Transverse colon (tissue), 4 donors: ENCODE data around the gene BZW1. TPM values are rescaled to one million over a fixed set of nuclear protein-coding genes. Genes with fewer than 3 reads are reported as not detected.
A peak's percentile ranks its signal among the peaks of the same experiment; 100 is the strongest.

Experiments
- DNase-seq: peaks from one replicate; pipeline ENCODE4 v3.0.0-alpha.2; 2019
- H3K27ac ChIP-seq, 4 donors: fragments of 200-600 bp; sonication (generic); 2 replicates each; pipeline ENCODE4 v1.5.1; 2016 to 2018; ENCODE audit warnings: inconsistent platforms in 4 of 4
- H3K27me3 ChIP-seq: fragments of 200-600 bp; sonication (generic); 2 replicates; pipeline ENCODE4 v1.5.1; 2017; ENCODE audit warnings: inconsistent platforms
- H3K36me3 ChIP-seq, 4 donors: fragments of 200-600 bp; sonication (generic); 2 replicates each; pipeline ENCODE4 v1.5.1; 2017 to 2019; ENCODE audit warnings: inconsistent platforms in 4 of 4
- H3K4me1 ChIP-seq, 4 donors: fragments of 200-600 bp; sonication (generic); 2 replicates each; pipeline ENCODE4 v1.5.1; 2017 to 2020; ENCODE audit warnings: inconsistent platforms in 4 of 4
- H3K4me3 ChIP-seq, 4 donors: fragments of 200-600 bp; sonication (generic); 1 replicate in 1 of 4; 2 replicates in 3 of 4; pipeline versions ENCODE4 v1.5.1 to v1.6.1; 2017 to 2019; ENCODE audit warnings: inconsistent platforms in 4 of 4
- H3K9me3 ChIP-seq, 2 donors: fragments of 200-600 bp; sonication (generic); 2 replicates each; pipeline ENCODE4 v1.5.1; 2017 to 2019; ENCODE audit warnings: inconsistent platforms in 2 of 2
- CTCF ChIP-seq, 5 experiments: fragments of 200-600 bp in 3 of 5; fragments of 450-650 bp in 2 of 5; sonication (generic) in 3 of 5; IDR thresholded peaks; 1 replicate in 2 of 5; 2 replicates in 3 of 5; pipeline ENCODE4 v1.5.1; 2016 to 2017; ENCODE audit warnings: antibody characterized with exemption in 5 of 5, inconsistent platforms in 3 of 5, mild to moderate bottlenecking in 2 of 5, moderate library complexity in 1 of 5
- EP300 ChIP-seq: sonication (generic); formaldehyde crosslinking; IDR thresholded peaks from one replicate; pipeline ENCODE4 v1.6.1; 2017; ENCODE audit warnings: antibody characterized with exemption, low read depth
- POLR2A ChIP-seq: fragments of 450-650 bp; IDR thresholded peaks from one replicate; pipeline ENCODE4 v1.6.1; 2016; ENCODE audit warnings: antibody characterized with exemption, mild to moderate bottlenecking, moderate library complexity
- POLR2AphosphoS5 ChIP-seq, 3 donors: sonication (generic); formaldehyde crosslinking; IDR thresholded peaks; one replicate each; pipeline ENCODE4 v1.6.1; 2016; ENCODE audit warnings: antibody characterized with exemption in 3 of 3
- WGBS, 2 donors: methylation state at CpG; one replicate each; pipeline ENCODE4 v1.1.5; 2018; ENCODE audit warnings: low coverage in 1 of 2; 5-methylcytosine and 5-hydroxymethylcytosine counted together
- in situ Hi-C, 4 donors: fragments of 200-750 bp; cut with MboI; loops; one replicate each; pipeline versions ENCODE4 v1.15.0 to v1.15.1; 2017; ENCODE audit warnings: low sequenced_read_pairs in 3 of 4, low pct_ligation_motif_present in 1 of 4, low pct_unique_long_range_greater_than_20kb in 1 of 4
- intact Hi-C: fragments of 100-400 bp; cut with DNase I; formaldehyde crosslinking; loops from one replicate; pipeline ENCODE4 v1.15.1; 2023; ENCODE audit warnings: low total_unique reads
- total RNA-seq, 4 donors: library from RNA; depleted of rRNA; stranded (reverse); fragments of >200 nt; gene quantifications; one replicate each; pipeline ENCODE4 v1.1.0, GENCODE V29; 2016

BZW1 gene
- total RNA-seq, 4 donors from 2014 or later, result 17.1 to 167 (median 110) TPM

- Histone ChIP-seq H3K36me3 (peaks cover 0 to 89% (median 41%) of the 10 kb centered on the region in 4 donors), H3K9me3 (no peaks in the 10 kb centered on the region), H3K27me3 (no peaks in the 10 kb centered on the region), H3K4me1 (peaks cover 8 to 40% (median 25%) of the 10 kb centered on the region in 4 donors), H3K4me3 (no peak overlapping the region), H3K27ac (no peak overlapping the region)
- TF ChIP-seq EP300 (no peak), POLR2A (no peak)
- no peak for DNase-seq
- WGBS, 2 donors, result 75 to 82% methylated on average over 2 to 8 of the region's 8 CpGs
- intact Hi-C loops, result no loop called here
- in situ Hi-C loops, result loop anchor here in 1 of 4 donors (25.0 kb wide), 1 partner anchor 545 kb away; the partner anchor contains the start of gene SPATS2L
Measured at GRCh38 chr2:200856806-200857205, 45.1 kb downstream of the BZW1 start.

- in situ Hi-C loops (loop anchor here in 2 of 4 donors (10.0 to 25.0 kb wide), 2 partner anchors 45 to 548 kb away; partner anchors contain the start of genes BZW1 (in 1 of the 2) and SPATS2L (in 1 of the 2)), intact Hi-C loops (no loop called here)
- Histone ChIP-seq H3K36me3 (peaks cover 0 to 55% (median 24%) of the 10 kb centered on the region in 4 donors), H3K27ac (peak overlapping the region; percentile 98 to 100 (median 99)), H3K4me1 (peaks cover 11 to 50% (median 30%) of the 10 kb centered on the region in 4 donors), H3K27me3 (no peaks in the 10 kb centered on the region), H3K9me3 (no peaks in the 10 kb centered on the region), H3K4me3 (peak overlapping the region in 2 of 4 donors; percentile 1 to 73)
- no peak for TF ChIP-seq EP300
- no peak for TF ChIP-seq POLR2AphosphoS5 (IDR thresholded peaks at IDR 0.05)
- no peak for TF ChIP-seq POLR2A
- no peak for TF ChIP-seq CTCF (IDR thresholded peaks at IDR 0.05)
- 28 to 39% methylated on average over 11 to 12 of the region's 12 CpGs for WGBS, 2 donors
- DNase-seq, result no peak
Measured at GRCh38 chr2:200860092-200860795, 48.5 kb downstream of the BZW1 start.

DNA sequence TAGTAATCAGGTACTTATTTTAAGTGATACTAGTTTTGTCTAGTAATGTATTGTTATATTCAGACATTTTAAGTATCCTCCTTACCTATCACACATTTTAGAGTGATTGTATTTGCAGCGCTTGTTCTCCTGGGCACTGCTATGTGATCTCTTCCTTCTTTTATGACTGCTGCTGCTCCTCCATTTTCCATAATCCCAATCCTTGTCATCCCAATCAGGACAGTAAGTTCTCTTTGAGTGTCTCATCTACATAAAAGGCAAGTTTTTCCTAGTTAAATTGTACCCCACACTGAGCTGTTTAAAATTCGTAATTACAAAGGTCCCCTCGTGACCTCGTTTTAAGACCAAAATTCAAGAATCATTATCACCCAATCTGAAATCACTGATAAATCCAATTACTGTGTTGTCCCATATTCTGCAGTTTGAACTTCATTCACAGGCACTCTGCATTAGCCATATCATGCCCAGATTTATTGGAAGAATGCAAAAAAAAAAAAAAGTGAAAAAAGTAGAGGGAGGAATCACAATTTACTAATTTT, 50.0 kb downstream of the BZW1 start:
- TF ChIP-seq EP300 (no peak), CTCF (IDR thresholded peaks at IDR 0.05) (no peak), POLR2AphosphoS5 (IDR thresholded peaks at IDR 0.05) (no peak), POLR2A (no peak)
- intact Hi-C loops (no loop called here), in situ Hi-C loops (loop anchor here in 2 of 4 donors (10.0 to 25.0 kb wide), 2 partner anchors 47 to 549 kb away; partner anchors contain the start of genes BZW1 (in 1 of the 2) and SPATS2L (in 1 of the 2))
- no peak for DNase-seq
- H3K27me3 ChIP-seq, result no peaks in the 10 kb centered on the region
- no peaks in the 10 kb centered on the region for H3K9me3 ChIP-seq
- H3K4me1 ChIP-seq, result peaks cover 12 to 51% (median 32%) of the 10 kb centered on the region in 4 donors
- peak overlapping the region; percentile 73 to 92 (median 80) for H3K4me3 ChIP-seq
- WGBS, 2 donors, result 0 to 8% methylated on average over 3 to 4 of the region's 4 CpGs
- peak overlapping the region; percentile 98 to 100 (median 99) for H3K27ac ChIP-seq
- H3K36me3 ChIP-seq, result peaks cover 0 to 40% (median 16%) of the 10 kb centered on the region in 4 donors

- Histone ChIP-seq H3K4me1 (peaks cover 12 to 57% (median 32%) of the 10 kb centered on the region in 4 donors), H3K27ac (peak overlapping the region; percentile 98 to 100 (median 99)), H3K36me3 (peaks cover 0 to 31% (median 12%) of the 10 kb centered on the region in 4 donors), H3K4me3 (peak overlapping the region; percentile 73 to 92 (median 80)), H3K9me3 (no peaks in the 10 kb centered on the region), H3K27me3 (no peaks in the 10 kb centered on the region)
- 0% methylated on average over 6 to 13 of the region's 13 CpGs for whole genome bisulfite sequencing, 2 donors
- intact Hi-C loops, result no loop called here
- in situ Hi-C loops, result loop anchor here in 2 of 4 donors (10.0 to 25.0 kb wide), 2 partner anchors 48 to 550 kb away; partner anchors contain the start of genes BZW1 (in 1 of the 2) and SPATS2L (in 1 of the 2)
- peak; percentile 79 to 90 (median 81) for TF ChIP-seq POLR2AphosphoS5 (IDR thresholded peaks at IDR 0.05)
- TF ChIP-seq CTCF (IDR thresholded peaks at IDR 0.05), result no peak
- TF ChIP-seq EP300, result no peak
- TF ChIP-seq POLR2A, result peak; percentile 52
- peak; percentile 27 for DNase-seq
Measured at GRCh38 chr2:200862532-200863000, 50.9 kb downstream of the BZW1 start.
